ENCODE data around the gene APMAP.

GRCh38 chr20:25030649-25031207, 38.2 kb upstream of the APMAP start:
- TF ChIP-seq POLR2A (IDR thresholded peaks at IDR 0.05; ENCODE audit: low read length) = no peak
- no peak for TF ChIP-seq GATA1 (IDR thresholded peaks at IDR 0.05; ENCODE audit: low read depth, low read length)
